ENCODE measurements around the gene PHLPP1. TPM values are rescaled to one million over a fixed set of nuclear protein-coding genes. Genes with fewer than 3 reads are reported as not detected.

Gene PHLPP1
- total RNA-seq, 5 donors from 2014 or later (not counting 1 experiment from before 2014, with no cell fraction given) = 6.9 to 11.5 (median 7.4) TPM

- no peak overlapping the region for H3K4me3 ChIP-seq (ENCODE audit: control insufficient read depth in 1 of 2, extremely low read depth in 1 of 2, low read length in 1 of 2)
- H3K4me1 ChIP-seq (ENCODE audit: control insufficient read depth in 1 of 2, extremely low read depth in 1 of 2, insufficient read depth in 2 of 2, low read length in 2 of 2) = no peaks in the 10 kb centered on the region
- no peak overlapping the region for H3K4me3 Mint-ChIP-seq
- peaks cover 4 to 6% (median 5%) of the 10 kb centered on the region in 3 donors for H3K4me1 Mint-ChIP-seq
- H3K9me3 Mint-ChIP-seq = no peaks in the 10 kb centered on the region
- CTCF ChIA-PET = no interaction called here
- H3K9me3 ChIP-seq = no peaks in the 10 kb centered on the region
- DNase-seq (no peak), ATAC-seq (replicated peaks in 1 of 4) (no peak)
- H3K27ac ChIP-seq (ENCODE audit: low read length) = no peak overlapping the region
- POLR2A ChIA-PET = no interaction called here
- WGBS (ENCODE audit: insufficient coverage) = 80% methylated on average over 1 of the region's 3 CpGs
- H3K36me3 Mint-ChIP-seq = peaks cover 11% of the 10 kb centered on the region
- no peaks in the 10 kb centered on the region for H3K27me3 ChIP-seq (replicated peaks in 1 of 2; ENCODE audit: control insufficient read depth in 2 of 2, extremely low read depth in 1 of 2, insufficient read depth in 2 of 2, low read length in 1 of 2)
- no peaks in the 10 kb centered on the region for H3K36me3 ChIP-seq (ENCODE audit: control insufficient read depth in 2 of 2, extremely low read depth in 1 of 2, insufficient read depth in 1 of 2, low read length in 1 of 2)
- H3K27ac Mint-ChIP-seq = no peak overlapping the region
- no peaks in the 10 kb centered on the region for H3K27me3 Mint-ChIP-seq
These were observed 224.6 kb downstream of the PHLPP1 start for GRCh38 chr18:62939926-62940325.

- no peak for DNase-seq
- H3K27ac Mint-ChIP-seq = no peak overlapping the region
- ATAC-seq (replicated peaks in 1 of 4) = no peak
- H3K36me3 Mint-ChIP-seq = peaks cover 28% of the 10 kb centered on the region
- no peak overlapping the region for H3K4me3 Mint-ChIP-seq
- Histone ChIP-seq H3K27ac (ENCODE audit: low read length) (no peak overlapping the region), H3K36me3 (ENCODE audit: control insufficient read depth in 2 of 2, extremely low read depth in 1 of 2, insufficient read depth in 1 of 2, low read length in 1 of 2) (no peaks in the 10 kb centered on the region), H3K4me3 (ENCODE audit: control insufficient read depth in 1 of 2, extremely low read depth in 1 of 2, low read length in 1 of 2) (no peak overlapping the region), H3K27me3 (replicated peaks in 1 of 2; ENCODE audit: control insufficient read depth in 2 of 2, extremely low read depth in 1 of 2, insufficient read depth in 2 of 2, low read length in 1 of 2) (no peaks in the 10 kb centered on the region), H3K9me3 (no peaks in the 10 kb centered on the region), H3K4me1 (ENCODE audit: control insufficient read depth in 1 of 2, extremely low read depth in 1 of 2, insufficient read depth in 2 of 2, low read length in 2 of 2) (no peaks in the 10 kb centered on the region)
- 100% methylated on average over 3 of the region's 8 CpGs for WGBS (ENCODE audit: insufficient coverage)
- H3K4me1 Mint-ChIP-seq = peaks cover 4 to 6% (median 5%) of the 10 kb centered on the region in 3 donors
- no peaks in the 10 kb centered on the region for H3K27me3 Mint-ChIP-seq
- H3K9me3 Mint-ChIP-seq = no peaks in the 10 kb centered on the region
- ChIA-PET POLR2A (no interaction called here), CTCF (no interaction called here)
These were observed 227.2 kb downstream of the PHLPP1 start for GRCh38 chr18:62942578-62942977.

- peaks cover 0 to 1% (median 1%) of the 10 kb centered on the region in 3 donors for H3K4me1 Mint-ChIP-seq
- DNase-seq = peak in 1 of 35 experiments; percentile 6
- no peaks in the 10 kb centered on the region for H3K9me3 Mint-ChIP-seq
- Histone ChIP-seq H3K4me3 (ENCODE audit: control insufficient read depth in 1 of 2, extremely low read depth in 1 of 2, low read length in 1 of 2) (no peak overlapping the region), H3K36me3 (ENCODE audit: control insufficient read depth in 2 of 2, extremely low read depth in 1 of 2, insufficient read depth in 1 of 2, low read length in 1 of 2) (no peaks in the 10 kb centered on the region), H3K9me3 (no peaks in the 10 kb centered on the region), H3K27me3 (replicated peaks in 1 of 2; ENCODE audit: control insufficient read depth in 2 of 2, extremely low read depth in 1 of 2, insufficient read depth in 2 of 2, low read length in 1 of 2) (no peaks in the 10 kb centered on the region), H3K27ac (ENCODE audit: low read length) (no peak overlapping the region), H3K4me1 (ENCODE audit: control insufficient read depth in 1 of 2, extremely low read depth in 1 of 2, insufficient read depth in 2 of 2, low read length in 2 of 2) (no peaks in the 10 kb centered on the region)
- peaks cover 30% of the 10 kb centered on the region for H3K36me3 Mint-ChIP-seq
- ChIA-PET CTCF (interaction anchor here (0.6 to 1.0 kb wide), 3 partner anchors 14 to 229 kb away, joined by 3 to 5 read pairs (median 3); partner anchors contain the start of gene PHLPP1 (in 1 of the 2)), POLR2A (no interaction called here)
- no peaks in the 10 kb centered on the region for H3K27me3 Mint-ChIP-seq
- ATAC-seq (replicated peaks in 1 of 4) = no peak
- H3K4me3 Mint-ChIP-seq = no peak overlapping the region
- no peak overlapping the region for H3K27ac Mint-ChIP-seq
These were observed 229.1 kb downstream of the PHLPP1 start for GRCh38 chr18:62944454-62944853.

- H3K4me3 ChIP-seq (ENCODE audit: control insufficient read depth in 1 of 2, extremely low read depth in 1 of 2, low read length in 1 of 2) = no peak overlapping the region
- no peaks in the 10 kb centered on the region for H3K27me3 Mint-ChIP-seq
- POLR2A ChIA-PET = no interaction called here
- WGBS (ENCODE audit: insufficient coverage) = no CpG with 5 or more reads among the region's 2 CpGs
- H3K27me3 ChIP-seq (replicated peaks in 1 of 2; ENCODE audit: control insufficient read depth in 2 of 2, extremely low read depth in 1 of 2, insufficient read depth in 2 of 2, low read length in 1 of 2) = no peaks in the 10 kb centered on the region
- H3K4me1 ChIP-seq (ENCODE audit: control insufficient read depth in 1 of 2, extremely low read depth in 1 of 2, insufficient read depth in 2 of 2, low read length in 2 of 2) = peaks cover 3 to 6% of the 10 kb centered on the region in 2 experiments
- H3K36me3 Mint-ChIP-seq = peaks cover 29% of the 10 kb centered on the region
- no peak for ATAC-seq (replicated peaks in 1 of 4)
- no peak overlapping the region for H3K27ac ChIP-seq (ENCODE audit: low read length)
- H3K9me3 Mint-ChIP-seq = no peaks in the 10 kb centered on the region
- no peak overlapping the region for H3K27ac Mint-ChIP-seq
- H3K4me1 Mint-ChIP-seq = peaks cover 6 to 9% (median 9%) of the 10 kb centered on the region in 3 donors
- no peak overlapping the region for H3K4me3 Mint-ChIP-seq
- CTCF ChIA-PET = interaction anchor here in 1 of 2 donors (1.1 kb wide), 1 partner anchor 12 kb away, joined by 3 read pairs; no protein-coding TSS in a partner anchor
- no peaks in the 10 kb centered on the region for H3K36me3 ChIP-seq (ENCODE audit: control insufficient read depth in 2 of 2, extremely low read depth in 1 of 2, insufficient read depth in 1 of 2, low read length in 1 of 2)
- no peaks in the 10 kb centered on the region for H3K9me3 ChIP-seq
- no peak for DNase-seq
These were observed 233.4 kb downstream of the PHLPP1 start for GRCh38 chr18:62948788-62949187.

- WGBS (ENCODE audit: insufficient coverage) = no CpG with 5 or more reads among the region's 1 CpG
- H3K9me3 ChIP-seq = no peaks in the 10 kb centered on the region
- peaks cover 21% of the 10 kb centered on the region for H3K36me3 Mint-ChIP-seq
- no peaks in the 10 kb centered on the region for H3K27me3 ChIP-seq (replicated peaks in 1 of 2; ENCODE audit: control insufficient read depth in 2 of 2, extremely low read depth in 1 of 2, insufficient read depth in 2 of 2, low read length in 1 of 2)
- no peak overlapping the region for H3K27ac ChIP-seq (ENCODE audit: low read length)
- ChIA-PET POLR2A (no interaction called here), CTCF (no interaction called here)
- no peaks in the 10 kb centered on the region for H3K36me3 ChIP-seq (ENCODE audit: control insufficient read depth in 2 of 2, extremely low read depth in 1 of 2, insufficient read depth in 1 of 2, low read length in 1 of 2)
- DNase-seq (no peak), ATAC-seq (replicated peaks in 1 of 4) (no peak)
- H3K4me1 ChIP-seq (ENCODE audit: control insufficient read depth in 1 of 2, extremely low read depth in 1 of 2, insufficient read depth in 2 of 2, low read length in 2 of 2) = peaks cover 3 to 19% of the 10 kb centered on the region in 2 experiments
- H3K4me3 ChIP-seq (ENCODE audit: control insufficient read depth in 1 of 2, extremely low read depth in 1 of 2, low read length in 1 of 2) = no peak overlapping the region
- no peaks in the 10 kb centered on the region for H3K27me3 Mint-ChIP-seq
- H3K4me1 Mint-ChIP-seq = peaks cover 8 to 20% (median 13%) of the 10 kb centered on the region in 3 donors
- no peak overlapping the region for H3K4me3 Mint-ChIP-seq
- no peak overlapping the region for H3K27ac Mint-ChIP-seq
- H3K9me3 Mint-ChIP-seq = no peaks in the 10 kb centered on the region
These were observed 234.9 kb downstream of the PHLPP1 start for GRCh38 chr18:62950246-62950645.

GRCh38 chr18:62952807-62953206, 237.5 kb downstream of the PHLPP1 start:
- H3K27me3 ChIP-seq (replicated peaks in 1 of 2; ENCODE audit: control insufficient read depth in 2 of 2, extremely low read depth in 1 of 2, insufficient read depth in 2 of 2, low read length in 1 of 2) = no peaks in the 10 kb centered on the region
- Mint-ChIP-seq H3K27me3 (no peaks in the 10 kb centered on the region), H3K4me3 (no peak overlapping the region), H3K36me3 (peaks cover 8% of the 10 kb centered on the region), H3K9me3 (no peaks in the 10 kb centered on the region), H3K27ac (no peak overlapping the region), H3K4me1 (peaks cover 8 to 20% (median 13%) of the 10 kb centered on the region in 3 donors)
- H3K9me3 ChIP-seq = no peaks in the 10 kb centered on the region
- ChIA-PET POLR2A (no interaction called here), CTCF (interaction anchor here in 1 of 2 donors (0.5 kb wide), 1 partner anchor 378 kb away, joined by 4 read pairs; no protein-coding TSS in a partner anchor)
- no peak for ATAC-seq (replicated peaks in 1 of 4)
- no peaks in the 10 kb centered on the region for H3K36me3 ChIP-seq (ENCODE audit: control insufficient read depth in 2 of 2, extremely low read depth in 1 of 2, insufficient read depth in 1 of 2, low read length in 1 of 2)
- no peak overlapping the region for H3K4me3 ChIP-seq (ENCODE audit: control insufficient read depth in 1 of 2, extremely low read depth in 1 of 2, low read length in 1 of 2)
- H3K27ac ChIP-seq (ENCODE audit: low read length) = no peak overlapping the region
- H3K4me1 ChIP-seq (ENCODE audit: control insufficient read depth in 1 of 2, extremely low read depth in 1 of 2, insufficient read depth in 2 of 2, low read length in 2 of 2) = peaks cover 3 to 20% of the 10 kb centered on the region in 2 experiments
- no peak for DNase-seq
- WGBS (ENCODE audit: insufficient coverage) = no CpG with 5 or more reads among the region's 4 CpGs
